CD8-positive, alpha-beta memory T cell (primary cell): ENCODE results near the gene CASP1. TPM values are rescaled to one million over a fixed set of nuclear protein-coding genes. Genes with fewer than 3 reads are reported as not detected.
"Not testable (repeated sequence)": the region's sequence is repeated elsewhere in the genome, so short reads cannot be mapped to it uniquely, and the experiment has no call there.

Experiments
- CTCF ChIA-PET: fragments of 350-600 bp; sonication (Branson Sonifier 250); formaldehyde crosslinking; loops from one replicate; lab custom pipeline; 2021; ENCODE audit warnings: antibody characterized with exemption; lab: Charles Lee
- POLR2A ChIA-PET: fragments of 350-600 bp; sonication (Branson Sonifier 250); formaldehyde crosslinking; loops from one replicate; lab custom pipeline; 2021; ENCODE audit warnings: antibody characterized with exemption; lab: Charles Lee
- DNase-seq, 5 donors: peaks; one replicate each; pipeline versions ENCODE4 v3.0.0 to v3.0.0-alpha.2; 2020 to 2022; ENCODE audit warnings: mixed read lengths in 1 of 5
- H3K27ac ChIP-seq: one replicate; pipeline ENCODE4 v1.7.0; 2013; ENCODE audit warnings: low read depth, mild to moderate bottlenecking, low read length, moderate library complexity
- H3K27me3 ChIP-seq: 2 replicates; pipeline ENCODE4 v1.7.0; 2013; ENCODE audit warnings: low read length, mild to moderate bottlenecking; ENCODE audit not compliant: insufficient read depth, poor library complexity, severe bottlenecking
- H3K36me3 ChIP-seq: 2 replicates; pipeline ENCODE4 v1.7.0; 2013; ENCODE audit warnings: mild to moderate bottlenecking, low read length, moderate library complexity; ENCODE audit not compliant: insufficient read depth
- H3K4me1 ChIP-seq: 2 replicates; pipeline ENCODE4 v1.7.0; 2013; ENCODE audit warnings: mild to moderate bottlenecking, low read length, moderate library complexity; ENCODE audit not compliant: insufficient read depth
- H3K4me3 ChIP-seq: 2 replicates; pipeline ENCODE4 v1.7.0; 2013; ENCODE audit warnings: mild to moderate bottlenecking, low read length
- H3K9me3 ChIP-seq: 2 replicates; pipeline ENCODE4 v1.7.0; 2013; ENCODE audit warnings: mild to moderate bottlenecking, low read length
- H3K27ac Mint-ChIP-seq, 8 donors: one replicate each; pipeline ENCODE4 v1.8.0; 2020 to 2021; ENCODE audit warnings: mixed read lengths in 8 of 8, mild to moderate bottlenecking in 6 of 8, inconsistent platforms in 3 of 8, moderate library complexity in 3 of 8
- H3K27me3 Mint-ChIP-seq, 2 donors: one replicate each; pipeline ENCODE4 v1.8.0; 2020 to 2021; ENCODE audit warnings: mixed read lengths in 2 of 2, mild to moderate bottlenecking in 1 of 2, moderate library complexity in 1 of 2
- H3K36me3 Mint-ChIP-seq, 3 donors: one replicate each; pipeline ENCODE4 v1.8.0; 2020 to 2021; ENCODE audit warnings: mixed read lengths in 3 of 3, inconsistent platforms in 1 of 3, mild to moderate bottlenecking in 1 of 3
- H3K4me1 Mint-ChIP-seq, 3 donors: one replicate each; pipeline ENCODE4 v1.8.0; 2020 to 2021; ENCODE audit warnings: mixed read lengths in 3 of 3, inconsistent platforms in 1 of 3, mild to moderate bottlenecking in 1 of 3
- H3K4me3 Mint-ChIP-seq, 7 donors: one replicate each; pipeline ENCODE4 v1.8.0; 2020 to 2021; ENCODE audit warnings: mixed read lengths in 7 of 7, mild to moderate bottlenecking in 6 of 7, moderate library complexity in 4 of 7, inconsistent platforms in 2 of 7
- H3K9me3 Mint-ChIP-seq, 5 donors: one replicate each; pipeline ENCODE4 v1.8.0; 2020 to 2022; ENCODE audit warnings: mixed read lengths in 5 of 5, mild to moderate bottlenecking in 3 of 5, moderate library complexity in 2 of 5, inconsistent platforms in 1 of 5
- polyA plus RNA-seq: library from polyadenylated mRNA; unstranded; fragments of 300-500 nt; fragmentation: Illumina TruSeq; gene quantifications from one replicate; pipeline ENCODE4 v1.2.3, GENCODE V29; 2021
- total RNA-seq, 2 experiments: library from RNA; stranded (reverse); gene quantifications; one replicate each; pipeline ENCODE4 v1.2.3, GENCODE V29; 2021

The CASP1 gene
- total and polyA plus RNA-seq, 3 experiments from 2014 or later, result 30.0 to 152 (median 36.2) TPM

DNA sequence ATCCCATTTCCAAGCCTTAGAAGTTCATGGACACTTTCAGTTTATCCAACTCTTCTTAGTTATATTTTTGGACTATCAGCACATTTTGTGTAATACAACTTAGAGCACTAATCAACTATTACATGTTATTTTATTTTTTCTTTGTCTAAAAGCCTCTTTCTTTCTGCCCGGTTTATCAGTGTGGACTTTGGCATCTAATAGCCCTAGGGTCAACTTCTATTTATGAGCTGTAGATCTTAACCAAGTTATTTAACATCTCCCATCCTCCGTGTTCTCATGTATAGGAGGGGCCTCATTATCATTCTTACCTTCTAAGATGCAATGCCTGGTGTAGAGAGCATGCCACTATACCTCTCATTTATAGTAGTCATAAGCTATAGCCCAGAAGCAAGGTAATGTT, 5.8 kb upstream of the CASP1 start:
- DNase-seq, result no peak
- Mint-ChIP-seq H3K36me3 (peaks cover 36 to 60% (median 41%) of the 10 kb centered on the region in 3 donors), H3K4me1 (peaks cover 44 to 72% (median 71%) of the 10 kb centered on the region in 3 donors), H3K27me3 (no peaks in the 10 kb centered on the region), H3K9me3 (no peaks in the 10 kb centered on the region), H3K4me3 (peak overlapping the region in 2 of 7 donors; percentile 7 to 16), H3K27ac (no peak overlapping the region)
- POLR2A ChIA-PET, result no interaction called here
- H3K27me3 ChIP-seq, result no peaks in the 10 kb centered on the region
- H3K9me3 ChIP-seq, result no peaks in the 10 kb centered on the region
- no peak overlapping the region for H3K27ac ChIP-seq
- H3K4me1 ChIP-seq, result peaks cover 31% of the 10 kb centered on the region
- CTCF ChIA-PET, result no interaction called here
- H3K36me3 ChIP-seq, result peaks cover 15% of the 10 kb centered on the region
- H3K4me3 ChIP-seq, result no peak overlapping the region

DNA sequence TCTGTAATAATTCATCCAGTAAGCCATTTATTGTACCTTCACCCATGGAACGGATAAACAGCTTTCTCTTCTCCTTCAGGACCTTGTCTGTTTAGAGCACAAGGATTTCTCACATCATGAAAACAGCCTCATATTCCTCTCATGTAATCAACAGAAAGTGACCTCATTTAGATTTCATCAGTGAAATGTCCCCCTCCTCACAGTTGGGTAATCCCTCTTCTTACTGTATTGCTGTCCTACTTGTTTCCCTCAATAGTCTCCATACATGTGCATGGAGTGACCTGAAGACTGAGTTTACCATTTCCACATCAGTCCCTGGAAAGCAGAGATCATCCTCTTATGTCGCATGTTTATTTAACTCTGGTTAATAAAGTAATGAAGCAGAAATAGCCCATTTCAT, 556 bp downstream of the CASP1 start:
- H3K4me1 ChIP-seq, result peaks cover 38% of the 10 kb centered on the region
- H3K9me3 ChIP-seq, H3K9me3 Mint-ChIP-seq, H3K27me3 Mint-ChIP-seq, POLR2A ChIA-PET, DNase-seq, H3K27me3 ChIP-seq: not testable (repeated sequence)
- H3K4me3 ChIP-seq, result peak overlapping the region; percentile 73
- Mint-ChIP-seq H3K4me1 (peaks cover 55 to 74% (median 69%) of the 10 kb centered on the region in 3 donors), H3K4me3 (peak overlapping the region; percentile 91 to 98 (median 95)), H3K27ac (peak overlapping the region; percentile 71 to 99 (median 96)), H3K36me3 (peaks cover 26 to 64% (median 26%) of the 10 kb centered on the region in 3 donors)
- CTCF ChIA-PET, result interaction anchor here (0.8 kb wide), 1 partner anchor 136 kb away, joined by 3 read pairs; the partner anchor contains the start of gene CASP12
- peaks cover 20% of the 10 kb centered on the region for H3K36me3 ChIP-seq
- peak overlapping the region; percentile 58 for H3K27ac ChIP-seq

DNA sequence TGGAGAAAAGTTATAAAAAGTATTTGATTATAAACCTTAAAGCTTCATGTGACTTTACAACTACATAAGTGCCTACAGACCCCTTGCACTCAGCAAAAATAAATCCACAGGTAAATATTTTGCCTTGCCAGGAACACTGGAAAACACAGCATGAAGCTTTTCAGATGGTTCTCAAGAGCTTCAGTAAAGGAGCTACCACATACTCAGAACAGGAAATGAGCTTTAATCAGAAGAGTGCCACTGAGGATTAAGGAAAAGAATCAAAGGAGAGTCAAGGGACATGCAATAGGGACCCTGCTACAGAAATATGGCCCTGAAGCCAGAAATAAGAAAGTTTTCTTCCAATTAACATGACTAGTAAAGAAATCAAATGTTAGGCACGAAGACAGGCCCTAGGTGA, 1.2 kb downstream of the CASP1 start:
- Mint-ChIP-seq H3K27me3 (no peaks in the 10 kb centered on the region), H3K9me3 (no peaks in the 10 kb centered on the region), H3K27ac (peak overlapping the region; percentile 71 to 99 (median 96)), H3K36me3 (peaks cover 30 to 67% (median 31%) of the 10 kb centered on the region in 3 donors), H3K4me1 (peaks cover 61 to 81% (median 75%) of the 10 kb centered on the region in 3 donors), H3K4me3 (peak overlapping the region; percentile 91 to 98 (median 95))
- Histone ChIP-seq H3K27me3 (no peaks in the 10 kb centered on the region), H3K4me1 (peaks cover 38% of the 10 kb centered on the region), H3K4me3 (peak overlapping the region; percentile 73), H3K9me3 (no peaks in the 10 kb centered on the region), H3K27ac (peak overlapping the region; percentile 14), H3K36me3 (peaks cover 23% of the 10 kb centered on the region)
- no peak for DNase-seq
- CTCF ChIA-PET, result interaction anchor here (0.8 to 1.3 kb wide), 2 partner anchors 33 to 136 kb away, joined by 3 read pairs; partner anchors contain the start of gene CASP12
- POLR2A ChIA-PET, result no interaction called here

DNA sequence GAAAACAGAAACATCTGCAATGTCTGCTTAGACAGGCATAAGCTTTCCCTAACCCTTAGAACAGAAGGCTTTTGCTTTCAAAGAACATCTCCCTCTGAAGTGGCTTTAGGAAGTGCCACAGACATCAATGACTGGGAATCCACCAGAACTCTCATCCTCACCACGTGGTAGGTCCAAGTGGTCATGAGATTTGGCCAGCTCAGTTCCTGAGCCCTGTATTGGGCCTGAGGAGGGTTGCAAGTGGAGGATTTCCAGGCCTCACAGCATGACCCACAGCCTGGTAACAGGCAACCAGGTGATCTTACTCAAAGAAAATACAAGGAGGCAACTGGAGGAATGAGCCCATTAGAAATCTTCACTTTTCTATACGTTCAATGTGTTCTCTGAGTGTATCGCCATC, 1.6 kb downstream of the CASP1 start:
- POLR2A ChIA-PET, result no interaction called here

DNA sequence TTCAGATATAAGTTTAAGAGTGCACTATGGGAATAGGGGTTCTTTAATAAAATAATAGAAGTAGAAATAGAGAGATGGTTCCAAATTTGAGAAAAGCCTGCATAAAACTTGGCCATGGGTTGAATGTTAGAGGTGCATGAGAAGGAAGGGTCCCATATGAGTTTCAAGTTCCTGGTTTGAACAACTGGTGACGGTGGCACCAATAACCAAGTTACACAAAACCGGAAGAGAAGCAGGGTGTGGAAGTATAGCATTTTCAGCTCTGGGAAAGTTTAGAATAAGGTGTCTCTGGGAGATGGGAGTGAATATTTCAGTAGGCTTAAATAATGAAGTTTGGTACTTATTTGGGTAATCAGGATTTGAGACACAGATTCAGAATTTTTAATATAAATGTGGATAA, 2.4 kb downstream of the CASP1 start:
- Mint-ChIP-seq H3K27ac (peak overlapping the region; percentile 71 to 98 (median 92)), H3K4me1 (peaks cover 70 to 89% (median 88%) of the 10 kb centered on the region in 3 donors), H3K27me3 (no peaks in the 10 kb centered on the region), H3K9me3 (no peaks in the 10 kb centered on the region), H3K36me3 (peaks cover 30 to 66% (median 32%) of the 10 kb centered on the region in 3 donors), H3K4me3 (peak overlapping the region; percentile 91 to 98 (median 95))
- peak overlapping the region; percentile 73 for H3K4me3 ChIP-seq
- CTCF ChIA-PET, result interaction anchor here (1.3 kb wide), 1 partner anchor 31 kb away, joined by 3 read pairs; no protein-coding TSS in a partner anchor
- H3K4me1 ChIP-seq, result peaks cover 38% of the 10 kb centered on the region
- H3K27ac ChIP-seq, result no peak overlapping the region
- DNase-seq, result no peak
- POLR2A ChIA-PET, result no interaction called here
- no peaks in the 10 kb centered on the region for H3K9me3 ChIP-seq
- no peaks in the 10 kb centered on the region for H3K27me3 ChIP-seq
- H3K36me3 ChIP-seq, result peaks cover 26% of the 10 kb centered on the region

More for the DNA sequence above, 1.6 kb downstream of the CASP1 start:
- H3K4me3 Mint-ChIP-seq, result peak overlapping the region; percentile 91 to 98 (median 95)
- Histone ChIP-seq H3K27me3 (no peaks in the 10 kb centered on the region), H3K27ac (peak overlapping the region; percentile 14), H3K4me1 (peaks cover 38% of the 10 kb centered on the region), H3K36me3 (peaks cover 26% of the 10 kb centered on the region), H3K4me3 (peak overlapping the region; percentile 73), H3K9me3 (no peaks in the 10 kb centered on the region)
- no peak for DNase-seq
- H3K27ac Mint-ChIP-seq, result peak overlapping the region; percentile 71 to 99 (median 96)
- H3K36me3 Mint-ChIP-seq, result peaks cover 30 to 67% (median 32%) of the 10 kb centered on the region in 3 donors
- no peaks in the 10 kb centered on the region for H3K9me3 Mint-ChIP-seq
- CTCF ChIA-PET, result interaction anchor here (1.3 kb wide), 1 partner anchor 32 kb away, joined by 3 read pairs; no protein-coding TSS in a partner anchor
- H3K27me3 Mint-ChIP-seq, result no peaks in the 10 kb centered on the region
- H3K4me1 Mint-ChIP-seq, result peaks cover 65 to 85% (median 79%) of the 10 kb centered on the region in 3 donors

DNA sequence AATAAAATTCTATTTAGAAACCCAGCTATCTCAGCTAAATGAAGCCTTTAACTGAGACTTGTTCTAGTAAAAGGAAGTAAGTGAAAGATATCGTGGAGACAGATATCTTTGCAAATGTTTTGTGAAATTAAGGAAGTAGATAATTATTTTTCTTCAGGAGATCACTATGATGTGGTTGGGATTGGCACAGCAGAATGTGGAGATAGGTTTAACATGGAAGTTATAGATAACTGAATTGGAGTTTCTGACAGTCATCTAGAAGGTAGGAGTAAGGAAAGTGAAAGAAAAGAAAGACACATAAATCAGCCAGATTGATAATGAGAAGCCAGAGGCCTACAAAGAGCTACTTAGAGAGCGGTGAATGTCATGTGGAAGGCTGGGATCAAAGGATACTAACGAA, 7.3 kb downstream of the CASP1 start:
- Histone ChIP-seq H3K27me3 (no peaks in the 10 kb centered on the region), H3K9me3 (no peaks in the 10 kb centered on the region), H3K27ac (no peak overlapping the region), H3K36me3 (peaks cover 32% of the 10 kb centered on the region), H3K4me1 (peaks cover 18% of the 10 kb centered on the region), H3K4me3 (no peak overlapping the region)
- Mint-ChIP-seq H3K4me1 (peaks cover 45 to 70% (median 67%) of the 10 kb centered on the region in 3 donors), H3K27me3 (no peaks in the 10 kb centered on the region), H3K9me3 (no peaks in the 10 kb centered on the region), H3K27ac (peak overlapping the region in 7 of 8 donors; percentile 9 to 86 (median 75)), H3K4me3 (peak overlapping the region; percentile 4 to 62 (median 18)), H3K36me3 (peaks cover 19 to 75% (median 42%) of the 10 kb centered on the region in 3 donors)
- no peak for DNase-seq
- ChIA-PET POLR2A (no interaction called here), CTCF (no interaction called here)

DNA sequence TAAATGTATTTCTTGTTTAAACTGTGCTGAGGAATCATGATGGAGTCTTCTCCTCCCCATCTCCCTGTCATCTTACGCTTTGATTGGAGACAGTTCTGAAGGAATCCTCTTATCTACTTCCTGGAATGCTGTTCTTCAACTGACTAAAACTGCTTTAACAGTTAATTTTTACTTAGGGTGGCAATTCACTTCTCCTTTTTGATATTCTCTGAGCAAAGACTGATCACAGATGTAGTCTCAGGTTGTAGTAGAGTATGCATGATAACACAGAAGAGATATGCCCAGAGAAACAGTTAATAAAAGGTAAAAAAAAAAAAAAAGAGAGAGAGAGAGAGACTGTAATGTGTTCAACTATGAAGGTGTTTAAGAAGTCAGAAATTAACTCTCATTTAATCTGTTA, 10.6 kb downstream of the CASP1 start:
- Mint-ChIP-seq H3K27me3 (no peaks in the 10 kb centered on the region), H3K4me1 (peaks cover 28 to 45% (median 40%) of the 10 kb centered on the region in 3 donors)
- POLR2A ChIA-PET, result no interaction called here

DNA sequence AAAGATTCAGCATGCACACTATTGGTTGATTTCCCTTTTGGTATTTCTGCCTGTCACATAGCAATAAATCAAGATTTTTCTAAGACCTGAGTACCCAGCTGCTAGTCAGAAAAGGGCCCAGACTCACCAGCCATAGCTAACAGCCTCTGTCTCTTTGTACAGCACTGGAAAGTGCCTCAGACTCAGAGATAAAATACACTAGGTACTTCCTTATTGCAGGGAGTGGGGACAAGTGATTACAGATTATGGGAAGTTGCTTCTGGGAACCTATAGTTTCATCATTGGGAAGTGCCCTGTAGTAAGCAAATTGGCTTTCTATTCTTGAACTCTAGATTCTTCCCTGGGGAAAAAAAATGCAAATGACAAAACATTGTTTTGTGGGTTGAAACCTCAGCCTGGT, 11.9 kb downstream of the CASP1 start, which contains the start of gene CASP5:
CASP5 (minus strand) TSS at position 166 of the 400 bp plus-strand sequence; CDS start at position 134, 32 bp downstream.
- CTCF ChIA-PET, result no interaction called here
- Mint-ChIP-seq H3K27me3 (no peaks in the 10 kb centered on the region), H3K4me3 (no peak within 1 kb of the TSS), H3K27ac (peak within 1 kb of the TSS in 7 of 8 donors; percentile 7 to 68 (median 30)), H3K36me3 (peaks cover 5 to 39% (median 23%) of the 10 kb centered on the region in 3 donors), H3K4me1 (peaks cover 17 to 33% (median 26%) of the 10 kb centered on the region in 3 donors), H3K9me3 (peaks cover 0 to 2% (median 0%) of the 10 kb centered on the region in 5 donors)
- H3K27ac ChIP-seq, result no peak within 1 kb of the TSS
- no peaks in the 10 kb centered on the region for H3K9me3 ChIP-seq
- H3K4me3 ChIP-seq, result no peak within 1 kb of the TSS
- no peaks in the 10 kb centered on the region for H3K4me1 ChIP-seq
- H3K36me3 ChIP-seq, result peaks cover 6% of the 10 kb centered on the region
- POLR2A ChIA-PET, result no interaction called here
- DNase-seq, result no peak
- H3K27me3 ChIP-seq, result no peaks in the 10 kb centered on the region

More for the DNA sequence above, 10.6 kb downstream of the CASP1 start:
- Mint-ChIP-seq H3K9me3 (peaks cover 0 to 2% (median 0%) of the 10 kb centered on the region in 5 donors), H3K27ac (peak overlapping the region in 5 of 8 donors; percentile 12 to 50 (median 26)), H3K4me3 (no peak overlapping the region), H3K36me3 (peaks cover 15 to 50% (median 33%) of the 10 kb centered on the region in 3 donors)
- H3K9me3 ChIP-seq, result no peaks in the 10 kb centered on the region
- H3K4me1 ChIP-seq, result no peaks in the 10 kb centered on the region
- no peak overlapping the region for H3K27ac ChIP-seq
- no peak for DNase-seq
- H3K36me3 ChIP-seq, result peaks cover 13% of the 10 kb centered on the region
- no peak overlapping the region for H3K4me3 ChIP-seq
- CTCF ChIA-PET, result no interaction called here
- no peaks in the 10 kb centered on the region for H3K27me3 ChIP-seq
